AG09309 (cell line): ENCODE data around the gene DMRTC1B.
"Not testable (repeated sequence)": the region's sequence is repeated elsewhere in the genome, so short reads cannot be mapped to it uniquely, and the experiment has no call there.

Experiments used
- DNase-seq: peaks from one replicate; pipeline ENCODE4 v3.0.0-alpha.2; 2010; ENCODE audit warnings: low read depth
- H3K4me3 ChIP-seq: 2 replicates; pipeline ENCODE4 v1.5.1; 2011; ENCODE audit warnings: mild to moderate bottlenecking, low read depth, low read length, moderate library complexity; ENCODE audit not compliant: control insufficient read depth

Gene DMRTC1B

DNA sequence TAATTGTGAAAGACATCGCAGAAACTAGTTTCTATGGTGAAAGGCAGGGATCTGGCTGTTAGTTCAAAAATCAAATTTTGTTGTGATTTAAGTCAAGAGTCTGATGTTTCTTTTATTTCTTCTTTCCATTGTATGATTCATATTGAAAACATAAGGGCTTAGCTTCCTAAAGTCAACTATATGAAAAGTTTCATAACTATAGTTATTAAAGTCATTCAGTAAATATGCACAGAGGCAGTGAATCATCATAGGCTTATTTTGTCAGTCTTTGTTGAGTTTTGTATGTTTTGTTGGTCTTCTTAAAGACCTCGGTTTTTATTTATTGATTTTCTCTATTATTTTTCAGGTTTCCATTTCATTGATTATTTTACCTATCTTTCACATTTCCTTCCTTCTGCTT, 106.2 kb downstream of the DMRTC1B start:
- H3K4me3 ChIP-seq, DNase-seq: not testable (repeated sequence)

DNA sequence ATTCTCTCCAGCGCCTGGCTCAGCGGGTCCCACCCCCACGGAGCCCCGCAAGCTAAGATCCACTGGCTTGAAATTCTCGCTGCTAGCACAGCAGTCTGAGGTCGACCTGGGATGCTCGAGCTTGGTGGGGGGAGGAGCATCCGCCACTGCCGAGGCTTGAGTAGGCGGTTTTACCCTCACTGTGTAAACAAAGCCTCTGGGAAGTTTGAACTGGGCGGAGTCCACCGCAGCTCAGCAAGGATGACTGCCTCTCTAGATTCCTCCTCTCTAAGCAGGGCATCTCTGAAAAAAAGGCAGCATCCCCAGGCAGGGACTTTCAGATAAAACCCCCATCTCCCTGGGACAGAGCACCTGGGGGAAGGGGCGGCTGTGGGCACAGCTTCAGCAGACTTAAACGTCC, 113.0 kb downstream of the DMRTC1B start:
- H3K4me3 ChIP-seq, DNase-seq: not testable (repeated sequence)
